ENCODE data around the gene SLC6A20. TPM values are rescaled to one million over a fixed set of nuclear protein-coding genes. Genes with fewer than 3 reads are reported as not detected.

SLC6A20 gene
- total and polyA plus RNA-seq, 2 experiments from 2014 or later: 0.05 to 0.14 TPM

DNA sequence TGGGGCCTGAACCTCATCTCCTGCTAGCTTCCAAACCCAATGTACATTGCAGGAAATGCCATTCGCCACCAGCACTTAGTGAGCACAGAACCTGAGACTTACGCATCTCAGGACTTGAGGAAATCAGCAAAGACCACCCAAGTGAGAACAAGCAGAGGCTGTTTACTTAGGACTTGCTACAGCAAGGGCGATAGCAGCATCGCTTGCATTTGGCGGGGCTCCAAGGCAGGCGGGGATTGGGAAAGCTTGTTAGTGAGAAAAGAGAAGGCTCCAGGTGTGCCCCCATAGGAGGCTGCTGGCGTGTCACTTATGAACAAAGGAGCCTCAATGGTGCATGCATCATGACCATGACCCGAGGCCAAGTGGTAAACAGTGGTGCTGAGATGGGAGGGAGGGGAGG lies 19.7 kb downstream of the SLC6A20 start:
- peaks cover 6% of the 10 kb centered on the region for H3K4me1 ChIP-seq (ENCODE audit: insufficient read depth)
- no peak overlapping the region for H3K27ac Mint-ChIP-seq
- H2AFZ ChIP-seq: no peak overlapping the region
- H3K36me3 ChIP-seq (ENCODE audit: insufficient read depth): no peaks in the 10 kb centered on the region
- no peaks in the 10 kb centered on the region for H3K9me3 Mint-ChIP-seq
- H3K27me3 Mint-ChIP-seq (ENCODE audit: insufficient read depth, low read depth, poor library complexity): peaks cover 6% of the 10 kb centered on the region
- no peak overlapping the region for H3K4me3 Mint-ChIP-seq
- no peak overlapping the region for H3K27ac ChIP-seq (ENCODE audit: low read depth)
- DNase-seq (ENCODE audit: low spot score) (no peak), ATAC-seq (no peak)
- H3K4me1 Mint-ChIP-seq: peaks cover 12% of the 10 kb centered on the region
- no peaks in the 10 kb centered on the region for H3K79me2 ChIP-seq (replicated peaks; ENCODE audit: insufficient read depth)
- H3K27me3 ChIP-seq (ENCODE audit: insufficient read depth): no peaks in the 10 kb centered on the region
- no peak overlapping the region for H3K4me3 ChIP-seq
- H3K4me2 ChIP-seq: no peak overlapping the region
- no peaks in the 10 kb centered on the region for H3K36me3 Mint-ChIP-seq (ENCODE audit: low read depth)
- H4K20me1 ChIP-seq (replicated peaks; ENCODE audit: insufficient read depth): no peaks in the 10 kb centered on the region
- no peaks in the 10 kb centered on the region for H3F3A ChIP-seq (replicated peaks; ENCODE audit: low read depth)
- TF ChIP-seq JUNB (IDR thresholded peaks at IDR 0.05; ENCODE audit: unreplicated experiment) (no peak), EZH2phosphoT487 (IDR thresholded peaks at IDR 0.05; ENCODE audit: unreplicated experiment) (no peak), CREB1 (CRISPR knock-in tag; IDR thresholded peaks at IDR 0.05; ENCODE audit: low read depth) (no peak), CTCF (conservative IDR thresholded peaks at IDR 0.05; ENCODE audit: low read depth in 2 of 2) (no peak), STAT1 (IDR thresholded peaks at IDR 0.05; ENCODE audit: unreplicated experiment) (no peak), ETS1 (IDR thresholded peaks at IDR 0.05) (no peak), ZNF331 (CRISPR knock-in tag; IDR thresholded peaks at IDR 0.05; ENCODE audit: low read depth) (no peak), POLR2AphosphoS5 (IDR thresholded peaks at IDR 0.05; ENCODE audit: low read depth) (no peak)
- H3K9me2 ChIP-seq (ENCODE audit: insufficient read depth): 0 out of 2 replicates have a peak, but pooled peaks cover 8% of the 10 kb centered on the region

- Histone ChIP-seq H3F3A (replicated peaks; ENCODE audit: low read depth) (no peaks in the 10 kb centered on the region), H3K79me2 (replicated peaks; ENCODE audit: insufficient read depth) (no peaks in the 10 kb centered on the region), H3K36me3 (ENCODE audit: insufficient read depth) (no peaks in the 10 kb centered on the region), H3K4me3 (no peak overlapping the region), H3K27ac (ENCODE audit: low read depth) (no peak overlapping the region), H4K20me1 (replicated peaks; ENCODE audit: insufficient read depth) (no peaks in the 10 kb centered on the region), H3K27me3 (ENCODE audit: insufficient read depth) (no peaks in the 10 kb centered on the region), H2AFZ (no peak overlapping the region), H3K4me2 (no peak overlapping the region), H3K9me2 (ENCODE audit: insufficient read depth) (0 out of 2 replicates have a peak, but pooled peaks cover 8% of the 10 kb centered on the region), H3K4me1 (ENCODE audit: insufficient read depth) (peaks cover 6% of the 10 kb centered on the region)
- H3K27ac Mint-ChIP-seq: no peak overlapping the region
- H3K9me3 Mint-ChIP-seq: no peaks in the 10 kb centered on the region
- DNase-seq (ENCODE audit: low spot score) (no peak), ATAC-seq (no peak)
- peaks cover 6% of the 10 kb centered on the region for H3K27me3 Mint-ChIP-seq (ENCODE audit: insufficient read depth, low read depth, poor library complexity)
- H3K4me3 Mint-ChIP-seq: no peak overlapping the region
- no peaks in the 10 kb centered on the region for H3K36me3 Mint-ChIP-seq (ENCODE audit: low read depth)
- peaks cover 12% of the 10 kb centered on the region for H3K4me1 Mint-ChIP-seq
- TF ChIP-seq ZNF114 (CRISPR knock-in tag; IDR thresholded peaks at IDR 0.05) (no peak), POLR2AphosphoS5 (IDR thresholded peaks at IDR 0.05; ENCODE audit: low read depth) (no peak), ZNF331 (CRISPR knock-in tag; IDR thresholded peaks at IDR 0.05; ENCODE audit: low read depth) (no peak), ETS1 (IDR thresholded peaks at IDR 0.05) (no peak), CREB1 (CRISPR knock-in tag; IDR thresholded peaks at IDR 0.05; ENCODE audit: low read depth) (no peak)
- TF ChIP-seq, protein P1, sequence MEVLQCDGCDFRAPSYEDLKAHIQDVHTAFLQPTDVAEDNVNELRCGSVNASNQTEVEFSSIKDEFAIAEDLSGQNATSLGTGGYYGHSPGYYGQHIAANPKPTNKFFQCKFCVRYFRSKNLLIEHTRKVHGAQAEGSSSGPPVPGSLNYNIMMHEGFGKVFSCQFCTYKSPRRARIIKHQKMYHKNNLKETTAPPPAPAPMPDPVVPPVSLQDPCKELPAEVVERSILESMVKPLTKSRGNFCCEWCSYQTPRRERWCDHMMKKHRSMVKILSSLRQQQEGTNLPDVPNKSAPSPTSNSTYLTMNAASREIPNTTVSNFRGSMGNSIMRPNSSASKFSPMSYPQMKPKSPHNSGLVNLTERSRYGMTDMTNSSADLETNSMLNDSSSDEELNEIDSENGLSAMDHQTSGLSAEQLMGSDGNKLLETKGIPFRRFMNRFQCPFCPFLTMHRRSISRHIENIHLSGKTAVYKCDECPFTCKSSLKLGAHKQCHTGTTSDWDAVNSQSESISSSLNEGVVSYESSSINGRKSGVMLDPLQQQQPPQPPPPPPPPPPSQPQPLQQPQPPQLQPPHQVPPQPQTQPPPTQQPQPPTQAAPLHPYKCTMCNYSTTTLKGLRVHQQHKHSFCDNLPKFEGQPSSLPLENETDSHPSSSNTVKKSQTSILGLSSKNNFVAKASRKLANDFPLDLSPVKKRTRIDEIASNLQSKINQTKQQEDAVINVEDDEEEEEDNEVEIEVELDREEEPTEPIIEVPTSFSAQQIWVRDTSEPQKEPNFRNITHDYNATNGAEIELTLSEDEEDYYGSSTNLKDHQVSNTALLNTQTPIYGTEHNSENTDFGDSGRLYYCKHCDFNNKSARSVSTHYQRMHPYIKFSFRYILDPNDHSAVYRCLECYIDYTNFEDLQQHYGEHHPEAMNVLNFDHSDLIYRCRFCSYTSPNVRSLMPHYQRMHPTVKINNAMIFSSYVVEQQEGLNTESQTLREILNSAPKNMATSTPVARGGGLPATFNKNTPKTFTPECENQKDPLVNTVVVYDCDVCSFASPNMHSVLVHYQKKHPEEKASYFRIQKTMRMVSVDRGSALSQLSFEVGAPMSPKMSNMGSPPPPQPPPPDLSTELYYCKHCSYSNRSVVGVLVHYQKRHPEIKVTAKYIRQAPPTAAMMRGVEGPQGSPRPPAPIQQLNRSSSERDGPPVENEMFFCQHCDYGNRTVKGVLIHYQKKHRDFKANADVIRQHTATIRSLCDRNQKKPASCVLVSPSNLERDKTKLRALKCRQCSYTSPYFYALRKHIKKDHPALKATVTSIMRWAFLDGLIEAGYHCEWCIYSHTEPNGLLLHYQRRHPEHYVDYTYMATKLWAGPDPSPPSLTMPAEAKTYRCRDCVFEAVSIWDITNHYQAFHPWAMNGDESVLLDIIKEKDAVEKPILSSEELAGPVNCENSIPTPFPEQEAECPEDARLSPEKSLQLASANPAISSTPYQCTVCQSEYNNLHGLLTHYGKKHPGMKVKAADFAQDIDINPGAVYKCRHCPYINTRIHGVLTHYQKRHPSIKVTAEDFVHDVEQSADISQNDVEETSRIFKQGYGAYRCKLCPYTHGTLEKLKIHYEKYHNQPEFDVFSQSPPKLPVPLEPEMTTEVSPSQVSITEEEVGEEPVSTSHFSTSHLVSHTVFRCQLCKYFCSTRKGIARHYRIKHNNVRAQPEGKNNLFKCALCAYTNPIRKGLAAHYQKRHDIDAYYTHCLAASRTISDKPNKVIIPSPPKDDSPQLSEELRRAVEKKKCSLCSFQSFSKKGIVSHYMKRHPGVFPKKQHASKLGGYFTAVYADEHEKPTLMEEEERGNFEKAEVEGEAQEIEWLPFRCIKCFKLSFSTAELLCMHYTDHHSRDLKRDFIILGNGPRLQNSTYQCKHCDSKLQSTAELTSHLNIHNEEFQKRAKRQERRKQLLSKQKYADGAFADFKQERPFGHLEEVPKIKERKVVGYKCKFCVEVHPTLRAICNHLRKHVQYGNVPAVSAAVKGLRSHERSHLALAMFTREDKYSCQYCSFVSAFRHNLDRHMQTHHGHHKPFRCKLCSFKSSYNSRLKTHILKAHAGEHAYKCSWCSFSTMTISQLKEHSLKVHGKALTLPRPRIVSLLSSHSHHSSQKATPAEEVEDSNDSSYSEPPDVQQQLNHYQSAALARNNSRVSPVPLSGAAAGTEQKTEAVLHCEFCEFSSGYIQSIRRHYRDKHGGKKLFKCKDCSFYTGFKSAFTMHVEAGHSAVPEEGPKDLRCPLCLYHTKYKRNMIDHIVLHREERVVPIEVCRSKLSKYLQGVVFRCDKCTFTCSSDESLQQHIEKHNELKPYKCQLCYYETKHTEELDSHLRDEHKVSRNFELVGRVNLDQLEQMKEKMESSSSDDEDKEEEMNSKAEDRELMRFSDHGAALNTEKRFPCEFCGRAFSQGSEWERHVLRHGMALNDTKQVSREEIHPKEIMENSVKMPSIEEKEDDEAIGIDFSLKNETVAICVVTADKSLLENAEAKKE (CRISPR knock-in tag; IDR thresholded peaks at IDR 0.05): no peak
Observed at GRCh38 chr3:45776301-45776595, 20.1 kb downstream of the SLC6A20 start.
